MM.1S (cell line): ENCODE results near the gene CELF4.

Source experiments
- DNase-seq: peaks from one replicate; pipeline ENCODE4 v3.0.0-alpha.2; 2015
- H2AFZ ChIP-seq: fragments of 300-600 bp; sonication (generic); 2 replicates; pipeline ENCODE4 v1.6.0; 2016; ENCODE audit warnings: antibody characterized with exemption, low read length
- H3F3A ChIP-seq: fragments of 300-600 bp; sonication (generic); 2 replicates; pipeline ENCODE4 v1.6.1; 2016; ENCODE audit warnings: mild to moderate bottlenecking, antibody characterized with exemption, low read length, moderate library complexity, mixed read lengths; ENCODE audit not compliant: insufficient read depth
- H3K27ac ChIP-seq: fragments of 300-600 bp; sonication (generic); 2 replicates; pipeline ENCODE4 v1.5.1; 2016; ENCODE audit warnings: mild to moderate bottlenecking, low read length
- H3K27me3 ChIP-seq: fragments of 300-600 bp; sonication (generic); replicated peaks from 2 replicates; pipeline ENCODE4 v1.6.0; 2016; ENCODE audit warnings: low read length; ENCODE audit not compliant: insufficient read depth
- H3K36me3 ChIP-seq: fragments of 300-600 bp; sonication (generic); replicated peaks from 2 replicates; pipeline ENCODE4 v1.6.1; 2016; ENCODE audit warnings: mild to moderate bottlenecking, low read length, mixed read lengths; ENCODE audit not compliant: insufficient read depth
- H3K4me1 ChIP-seq: fragments of 300-600 bp; sonication (generic); 2 replicates; pipeline ENCODE4 v1.6.1; 2016; ENCODE audit warnings: low read length, mixed read lengths
- H3K4me2 ChIP-seq: fragments of 300-600 bp; sonication (generic); 2 replicates; pipeline ENCODE4 v1.6.0; 2016; ENCODE audit warnings: low read depth, low read length
- H3K4me3 ChIP-seq: fragments of 300-600 bp; sonication (generic); 2 replicates; pipeline ENCODE4 v1.5.1; 2016; ENCODE audit warnings: low read length, mixed read lengths
- H3K79me2 ChIP-seq: fragments of 300-600 bp; sonication (generic); 2 replicates; pipeline ENCODE4 v1.6.1; 2016; ENCODE audit warnings: mixed run types, low read length, mixed read lengths
- H3K9ac ChIP-seq: fragments of 300-600 bp; sonication (generic); 2 replicates; pipeline ENCODE4 v1.6.1; 2016; ENCODE audit warnings: low read length, mixed read lengths
- H3K9me2 ChIP-seq: fragments of 300-600 bp; sonication (generic); replicated peaks from 2 replicates; pipeline ENCODE4 v1.6.1; 2016; ENCODE audit warnings: mild to moderate bottlenecking, low read length, mixed read lengths; ENCODE audit not compliant: insufficient read depth
- H3K9me3 ChIP-seq: fragments of 300-600 bp; sonication (generic); replicated peaks from 2 replicates; pipeline ENCODE4 v1.6.1; 2016; ENCODE audit warnings: mild to moderate bottlenecking, low read length, mixed read lengths; ENCODE audit not compliant: insufficient read depth
- H4K20me1 ChIP-seq: fragments of 300-600 bp; sonication (generic); 2 replicates; pipeline ENCODE4 v1.6.1; 2016; ENCODE audit warnings: mild to moderate bottlenecking, low read length, moderate library complexity, mixed read lengths; ENCODE audit not compliant: insufficient read depth
- EZH2 ChIP-seq: fragments of 300-600 bp; sonication (generic); optimal IDR thresholded peaks from 2 replicates; pipeline ENCODE3; 2017; ENCODE audit warnings: low read depth, mild to moderate bottlenecking, antibody characterized with exemption, low read length, mixed read lengths
- EZH2phosphoT487 ChIP-seq: fragments of 300-600 bp; sonication (generic); IDR thresholded peaks from 2 replicates; pipeline ENCODE4 v1.6.1; 2018; ENCODE audit warnings: antibody characterized with exemption, low read length
- TF ChIP-seq, protein P1 (sequence below): fragments of 300-600 bp; sonication (generic); IDR thresholded peaks from 2 replicates; pipeline ENCODE4 v1.5.1; 2016; ENCODE audit warnings: antibody characterized with exemption, low read length, mixed read lengths

The CELF4 gene

DNA sequence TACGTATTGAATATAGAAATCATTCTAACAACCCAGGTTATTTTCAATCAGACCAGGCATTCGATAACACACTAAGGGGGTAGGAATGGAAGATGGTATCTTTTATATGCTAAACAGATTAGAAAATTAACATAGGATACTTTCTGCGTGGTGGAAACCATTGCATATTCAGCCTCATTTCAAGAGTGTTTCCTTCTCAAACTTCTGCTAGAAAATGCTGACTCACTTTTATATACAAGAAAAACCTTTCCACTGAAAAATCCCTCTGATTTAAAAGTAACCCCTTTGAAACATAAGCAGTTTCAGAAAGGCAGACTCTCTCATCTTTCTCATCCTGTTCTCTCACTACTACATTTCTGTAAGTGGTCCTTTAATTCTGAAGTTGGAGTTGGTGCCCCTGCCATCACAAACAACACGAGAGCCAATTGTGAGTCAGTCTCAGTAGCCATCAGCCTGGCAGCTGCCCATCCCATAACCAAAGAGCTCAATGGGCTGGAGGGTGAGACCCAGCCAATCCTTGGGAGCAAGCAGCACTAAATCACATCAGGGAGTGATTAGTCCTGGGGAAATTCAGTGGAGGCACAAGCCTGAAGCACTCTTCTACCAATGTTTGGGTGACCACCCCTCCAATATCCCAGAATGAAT is 343.1 kb downstream of the CELF4 start:
- H3K4me2 ChIP-seq: no peak overlapping the region
- peak; percentile 12 for DNase-seq
- H3F3A ChIP-seq: no peaks in the 10 kb centered on the region
- no peak overlapping the region for H3K27ac ChIP-seq
- no peaks in the 10 kb centered on the region for H3K9me3 ChIP-seq
- H3K4me3 ChIP-seq: no peak overlapping the region
- H4K20me1 ChIP-seq: no peaks in the 10 kb centered on the region
- no peaks in the 10 kb centered on the region for H3K9me2 ChIP-seq
- H3K9ac ChIP-seq: no peak overlapping the region
- H2AFZ ChIP-seq: no peak overlapping the region
- H3K4me1 ChIP-seq: peaks cover 3% of the 10 kb centered on the region; the same call in 1 of the 2 replicates
- H3K79me2 ChIP-seq: no peaks in the 10 kb centered on the region
- TF ChIP-seq EZH2phosphoT487 (no peak), EZH2 (no peak)
- TF ChIP-seq, protein P1, sequence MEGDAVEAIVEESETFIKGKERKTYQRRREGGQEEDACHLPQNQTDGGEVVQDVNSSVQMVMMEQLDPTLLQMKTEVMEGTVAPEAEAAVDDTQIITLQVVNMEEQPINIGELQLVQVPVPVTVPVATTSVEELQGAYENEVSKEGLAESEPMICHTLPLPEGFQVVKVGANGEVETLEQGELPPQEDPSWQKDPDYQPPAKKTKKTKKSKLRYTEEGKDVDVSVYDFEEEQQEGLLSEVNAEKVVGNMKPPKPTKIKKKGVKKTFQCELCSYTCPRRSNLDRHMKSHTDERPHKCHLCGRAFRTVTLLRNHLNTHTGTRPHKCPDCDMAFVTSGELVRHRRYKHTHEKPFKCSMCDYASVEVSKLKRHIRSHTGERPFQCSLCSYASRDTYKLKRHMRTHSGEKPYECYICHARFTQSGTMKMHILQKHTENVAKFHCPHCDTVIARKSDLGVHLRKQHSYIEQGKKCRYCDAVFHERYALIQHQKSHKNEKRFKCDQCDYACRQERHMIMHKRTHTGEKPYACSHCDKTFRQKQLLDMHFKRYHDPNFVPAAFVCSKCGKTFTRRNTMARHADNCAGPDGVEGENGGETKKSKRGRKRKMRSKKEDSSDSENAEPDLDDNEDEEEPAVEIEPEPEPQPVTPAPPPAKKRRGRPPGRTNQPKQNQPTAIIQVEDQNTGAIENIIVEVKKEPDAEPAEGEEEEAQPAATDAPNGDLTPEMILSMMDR: no peak
- no peaks in the 10 kb centered on the region for H3K36me3 ChIP-seq
- H3K27me3 ChIP-seq: no peaks in the 10 kb centered on the region

DNA sequence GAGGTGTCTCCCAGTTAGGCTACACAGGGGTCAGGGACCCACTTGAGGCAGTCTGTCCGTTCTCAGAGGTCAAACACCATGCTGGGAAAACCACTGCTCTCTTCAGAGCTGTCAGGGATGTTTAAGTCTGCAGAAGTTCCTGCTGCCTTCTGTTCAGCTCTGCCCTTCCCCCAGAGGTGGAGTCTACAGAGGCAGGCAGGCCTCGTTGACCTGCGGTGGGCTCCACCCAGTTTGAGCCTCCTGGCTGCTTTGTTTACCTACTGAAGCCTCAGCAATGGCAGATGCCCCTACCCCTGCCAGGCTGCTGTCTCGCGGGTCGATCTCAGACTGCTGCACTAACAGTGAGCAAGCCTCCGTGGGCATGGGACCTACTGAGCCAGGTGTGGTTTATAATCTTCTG is 346.3 kb downstream of the CELF4 start:
- Histone ChIP-seq H3K9ac (no peak overlapping the region), H4K20me1 (no peaks in the 10 kb centered on the region), H3K4me3 (no peak overlapping the region), H3K9me3 (no peaks in the 10 kb centered on the region), H3K27me3 (no peaks in the 10 kb centered on the region), H3K4me1 (peaks cover 3% of the 10 kb centered on the region; the same call in 1 of the 2 replicates), H3K79me2 (no peaks in the 10 kb centered on the region), H3K9me2 (no peaks in the 10 kb centered on the region), H3K27ac (no peak overlapping the region), H2AFZ (no peak overlapping the region), H3K4me2 (no peak overlapping the region), H3F3A (no peaks in the 10 kb centered on the region), H3K36me3 (no peaks in the 10 kb centered on the region)
- DNase-seq: no peak
- TF ChIP-seq EZH2: no peak
- no peak for TF ChIP-seq EZH2phosphoT487
- TF ChIP-seq, protein P1: no peak

DNA sequence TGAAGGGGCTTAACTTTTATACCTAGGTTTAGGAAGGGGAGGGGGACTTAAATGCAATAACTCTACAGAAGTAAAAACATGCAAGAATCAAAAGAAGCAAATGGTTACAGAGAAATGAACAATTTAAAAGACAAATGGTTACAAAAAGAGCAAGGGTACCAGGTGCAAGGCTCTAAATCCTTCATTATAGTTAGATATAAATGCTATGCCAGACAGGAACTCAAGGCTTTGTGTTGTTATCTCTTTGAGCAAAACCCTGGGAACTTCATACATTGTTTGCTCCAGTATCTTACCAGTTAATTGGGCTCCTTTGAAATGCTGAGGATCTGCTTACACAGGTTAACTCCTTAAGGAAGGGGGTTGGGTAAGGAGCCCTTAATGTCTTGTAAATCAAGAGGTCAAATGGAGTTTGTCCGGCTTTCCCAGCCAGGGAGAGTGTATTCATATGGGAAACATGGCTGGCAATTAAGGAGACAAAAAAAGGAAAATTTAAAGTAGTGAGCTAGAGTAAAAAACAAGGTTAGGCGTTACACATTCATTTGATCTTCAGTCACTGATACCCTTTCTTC is 347.5 kb downstream of the CELF4 start:
- TF ChIP-seq, protein P1: no peak
- no peak for TF ChIP-seq EZH2
- TF ChIP-seq EZH2phosphoT487: no peak
- no peaks in the 10 kb centered on the region for H3K27me3 ChIP-seq

More for the DNA sequence above, 347.5 kb downstream of the CELF4 start:
- H3K4me1 ChIP-seq: peaks cover 3% of the 10 kb centered on the region; the same call in 1 of the 2 replicates
- H4K20me1 ChIP-seq: no peaks in the 10 kb centered on the region
- H3K9me3 ChIP-seq: no peaks in the 10 kb centered on the region
- no peak overlapping the region for H3K27ac ChIP-seq
- no peak overlapping the region for H3K4me3 ChIP-seq
- H3K79me2 ChIP-seq: no peaks in the 10 kb centered on the region
- H3F3A ChIP-seq: no peaks in the 10 kb centered on the region
- no peak overlapping the region for H3K9ac ChIP-seq
- no peak overlapping the region for H3K4me2 ChIP-seq
- H3K9me2 ChIP-seq: no peaks in the 10 kb centered on the region
- H2AFZ ChIP-seq: no peak overlapping the region
- no peaks in the 10 kb centered on the region for H3K36me3 ChIP-seq
- no peak for DNase-seq
